RWPE1 (cell line): ENCODE data around the gene GSC2.

ENCODE experiments used
- CTCF ChIA-PET: fragments of 350-600 bp; sonication (Branson Sonifier 250); formaldehyde crosslinking; extraction: SDS; loops from one replicate; lab custom pipeline; 2021; lab: Yijun Ruan, JAX
- POLR2A ChIA-PET: fragments of 400-600 bp; formaldehyde crosslinking; extraction: SDS; loops from one replicate; lab custom pipeline; 2020; ENCODE audit warnings: antibody characterized with exemption; ENCODE audit not compliant: low non-redundant PET; lab: Yijun Ruan, JAX
- DNase-seq: peaks from one replicate; pipeline ENCODE4 v3.0.0; 2012; ENCODE audit warnings: low spot score
- H3K27ac ChIP-seq: fragments of 450-650 bp; 2 replicates; pipeline ENCODE4 v1.5.1; 2017
- CTCF ChIP-seq: fragments of 450-650 bp; conservative IDR thresholded peaks from 2 replicates; pipeline ENCODE4 v1.5.1; 2017; ENCODE audit warnings: low read depth, mild to moderate bottlenecking

The GSC2 gene

GRCh38 chr22:19125011-19125410 is 25.1 kb downstream of the GSC2 start:
- no peak overlapping the region for H3K27ac ChIP-seq
- CTCF ChIA-PET, result interaction anchor here (0.7 kb wide), 1 partner anchor 26 kb away, joined by 3 read pairs; no protein-coding TSS in a partner anchor
- no peak for TF ChIP-seq CTCF
- no peak for DNase-seq
- POLR2A ChIA-PET, result no interaction called here

GRCh38 chr22:19124377-19124776 is 25.7 kb downstream of the GSC2 start:
- CTCF ChIA-PET, result no interaction called here
- no peak for DNase-seq
- no peak for TF ChIP-seq CTCF
- POLR2A ChIA-PET, result no interaction called here
- no peak overlapping the region for H3K27ac ChIP-seq

GRCh38 chr22:19123936-19124335 is 26.2 kb downstream of the GSC2 start:
- no peak for TF ChIP-seq CTCF
- no peak for DNase-seq
- ChIA-PET CTCF (no interaction called here), POLR2A (no interaction called here)
- no peak overlapping the region for H3K27ac ChIP-seq

- no peak for TF ChIP-seq CTCF
- POLR2A ChIA-PET, result interaction anchor here (0.6 to 1.0 kb wide), 3 partner anchors 12 to 50 kb away, joined by 3 to 4 read pairs (median 4); partner anchors contain the start of gene ESS2
Observed at GRCh38 chr22:19122752-19123492, 27.2 kb downstream of the GSC2 start.

GRCh38 chr22:19122143-19122751 is 27.8 kb downstream of the GSC2 start, which contains the start of gene DGCR2:
Gene DGCR2, minus strand, starts transcription at chr22:19122412. Its CDS starts 206 bp downstream, at chr22:19122206.
- ChIA-PET CTCF (no interaction called here), POLR2A (interaction anchor here (1.0 kb wide), 2 partner anchors 11 to 22 kb away, joined by 3 to 4 read pairs; partner anchors contain the start of gene ESS2)
- DNase-seq, result peak; percentile 95
- peak within 1 kb of the TSS; percentile 86 for H3K27ac ChIP-seq
- no peak for TF ChIP-seq CTCF

More at GRCh38 chr22:19122752-19123492, 27.2 kb downstream of the GSC2 start:
- CTCF ChIA-PET, result no interaction called here
- peak overlapping the region; percentile 86 for H3K27ac ChIP-seq
- no peak for DNase-seq

GRCh38 chr22:19121631-19122142 is 28.4 kb downstream of the GSC2 start:
- DNase-seq, result peak; percentile 25
- ChIA-PET POLR2A (interaction anchor here (1.0 kb wide), 2 partner anchors 11 to 23 kb away, joined by 3 to 4 read pairs; partner anchors contain the start of gene ESS2), CTCF (no interaction called here)
- no peak for TF ChIP-seq CTCF
- peak overlapping the region; percentile 86 for H3K27ac ChIP-seq
